ENCODE data around the gene PDZD2.

- no peak for TF ChIP-seq CTCF (IDR thresholded peaks at IDR 0.05)
- no peak for TF ChIP-seq EP300 (IDR thresholded peaks at IDR 0.05)
- no peak for TF ChIP-seq POLR2AphosphoS5 (IDR thresholded peaks at IDR 0.05)
- no peak for TF ChIP-seq POLR2A (IDR thresholded peaks at IDR 0.05)
These were observed 118.9 kb downstream of the PDZD2 start for GRCh38 chr5:31757806-31758205.

All from suprapubic skin (tissue), 4 donors.